C4-2B (cell line): ENCODE results near the gene MTG2.

ENCODE experiments used
- H3K27ac ChIP-seq: fragments of 450-650 bp; 2 replicates; pipeline ENCODE4 v1.5.1; 2017
- ZFX ChIP-seq: fragments of 450-650 bp; IDR thresholded peaks from 2 replicates; pipeline ENCODE4 v1.6.1; 2017
- TF ChIP-seq, protein P1 (sequence below): fragments of 450-650 bp; conservative IDR thresholded peaks from 2 replicates; pipeline ENCODE4 v1.5.1; 2017; ENCODE audit warnings: mild to moderate bottlenecking

Gene MTG2

DNA sequence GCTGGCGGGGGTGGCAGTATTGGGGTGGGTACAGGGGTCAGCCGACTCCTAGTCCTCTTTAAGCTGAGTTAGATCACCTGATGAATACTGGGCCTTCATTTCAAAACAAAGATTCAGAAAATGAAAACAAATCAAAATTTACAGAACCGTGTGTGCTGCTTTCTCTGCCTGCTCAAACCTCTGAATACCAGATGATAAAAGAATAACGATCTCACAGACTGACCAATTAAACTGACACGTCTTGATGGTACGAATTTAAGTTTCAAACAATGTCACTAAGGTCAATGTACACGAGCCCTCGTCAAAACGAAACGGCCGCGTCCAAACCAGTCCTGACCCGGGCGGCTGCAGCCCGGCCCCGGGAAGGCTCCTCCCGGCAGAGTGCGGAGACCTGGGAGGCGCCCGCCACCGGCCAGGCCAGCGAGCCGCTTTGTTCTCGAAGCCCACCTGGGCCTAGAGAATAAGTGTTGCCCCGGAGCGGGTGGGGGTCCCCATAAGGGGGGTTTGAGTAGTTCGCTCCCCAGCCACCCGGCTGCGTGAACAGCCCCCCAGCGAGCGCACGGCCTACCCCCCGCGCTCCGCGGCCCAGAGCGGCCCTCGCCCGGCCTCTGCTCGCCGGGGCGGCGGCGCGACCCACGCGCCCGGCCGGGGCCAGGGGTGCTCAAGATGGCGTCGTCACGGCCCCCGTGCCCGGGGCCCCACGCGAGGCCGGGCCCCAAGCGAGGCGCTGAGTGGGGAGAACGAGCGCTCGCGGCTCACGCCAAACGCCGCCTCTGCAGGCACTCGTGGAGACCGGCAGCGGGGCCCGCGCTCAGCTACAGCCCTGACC is 40.4 kb upstream of the MTG2 start:
- TF ChIP-seq, protein P1, sequence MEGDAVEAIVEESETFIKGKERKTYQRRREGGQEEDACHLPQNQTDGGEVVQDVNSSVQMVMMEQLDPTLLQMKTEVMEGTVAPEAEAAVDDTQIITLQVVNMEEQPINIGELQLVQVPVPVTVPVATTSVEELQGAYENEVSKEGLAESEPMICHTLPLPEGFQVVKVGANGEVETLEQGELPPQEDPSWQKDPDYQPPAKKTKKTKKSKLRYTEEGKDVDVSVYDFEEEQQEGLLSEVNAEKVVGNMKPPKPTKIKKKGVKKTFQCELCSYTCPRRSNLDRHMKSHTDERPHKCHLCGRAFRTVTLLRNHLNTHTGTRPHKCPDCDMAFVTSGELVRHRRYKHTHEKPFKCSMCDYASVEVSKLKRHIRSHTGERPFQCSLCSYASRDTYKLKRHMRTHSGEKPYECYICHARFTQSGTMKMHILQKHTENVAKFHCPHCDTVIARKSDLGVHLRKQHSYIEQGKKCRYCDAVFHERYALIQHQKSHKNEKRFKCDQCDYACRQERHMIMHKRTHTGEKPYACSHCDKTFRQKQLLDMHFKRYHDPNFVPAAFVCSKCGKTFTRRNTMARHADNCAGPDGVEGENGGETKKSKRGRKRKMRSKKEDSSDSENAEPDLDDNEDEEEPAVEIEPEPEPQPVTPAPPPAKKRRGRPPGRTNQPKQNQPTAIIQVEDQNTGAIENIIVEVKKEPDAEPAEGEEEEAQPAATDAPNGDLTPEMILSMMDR, result no peak
- TF ChIP-seq ZFX, result peak; percentile 98
- peak overlapping the region; percentile 97 for H3K27ac ChIP-seq

DNA sequence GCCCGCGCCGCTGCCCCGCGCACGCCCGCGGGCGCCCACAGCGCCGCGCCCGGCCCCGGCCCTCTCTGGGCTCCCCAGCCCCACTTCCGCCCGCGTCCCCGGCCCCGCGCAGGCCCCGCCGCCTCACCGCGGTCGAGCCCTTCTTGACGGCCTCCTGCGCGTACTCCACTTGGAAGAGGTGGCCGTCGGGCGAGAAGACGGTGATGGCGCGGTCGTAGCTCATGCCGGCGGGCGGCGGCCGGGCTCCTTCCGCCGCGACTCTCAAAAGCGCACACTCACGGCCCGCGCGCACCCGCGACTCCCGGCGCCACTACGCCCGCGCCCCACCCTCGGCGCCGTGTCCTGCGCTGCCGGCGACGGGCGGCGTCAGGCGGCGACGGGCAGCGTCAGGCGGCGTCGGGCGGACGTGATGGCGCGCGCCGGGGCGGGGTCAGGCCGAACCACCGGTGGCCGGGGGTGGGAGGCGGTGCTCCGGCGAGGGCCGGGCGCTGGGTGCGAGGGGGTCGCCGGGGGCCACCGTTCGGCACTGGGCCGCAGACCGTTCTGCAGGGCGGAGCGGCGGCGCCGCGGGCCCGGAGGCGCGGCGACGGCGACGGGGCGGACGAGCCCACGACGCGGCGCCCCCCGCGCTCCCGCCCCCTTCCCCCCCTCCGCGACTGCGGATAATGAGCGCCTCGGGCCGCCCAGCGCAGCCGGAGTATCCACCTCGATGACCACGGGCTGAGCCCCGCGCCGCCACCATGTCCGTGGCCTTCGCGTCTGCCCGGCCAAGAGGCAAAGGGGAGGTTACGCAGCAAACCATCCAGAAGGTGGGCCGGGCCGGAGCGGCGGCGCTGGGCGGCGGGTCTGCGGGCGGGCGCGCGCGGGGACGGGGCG is 39.5 kb upstream of the MTG2 start, which contains the start of the genes PSMA7 and SS18L1:
Gene PSMA7, minus strand, starts transcription at position 314 of the 876 bp plus-strand sequence. Its CDS starts 91 bp downstream, at position 223.
Gene SS18L1, plus strand, starts transcription at position 689 of the 876 bp plus-strand sequence. Its CDS starts 52 bp downstream, at position 741.
- peak; percentile 91 for TF ChIP-seq ZFX
- TF ChIP-seq, protein P1, result no peak

DNA sequence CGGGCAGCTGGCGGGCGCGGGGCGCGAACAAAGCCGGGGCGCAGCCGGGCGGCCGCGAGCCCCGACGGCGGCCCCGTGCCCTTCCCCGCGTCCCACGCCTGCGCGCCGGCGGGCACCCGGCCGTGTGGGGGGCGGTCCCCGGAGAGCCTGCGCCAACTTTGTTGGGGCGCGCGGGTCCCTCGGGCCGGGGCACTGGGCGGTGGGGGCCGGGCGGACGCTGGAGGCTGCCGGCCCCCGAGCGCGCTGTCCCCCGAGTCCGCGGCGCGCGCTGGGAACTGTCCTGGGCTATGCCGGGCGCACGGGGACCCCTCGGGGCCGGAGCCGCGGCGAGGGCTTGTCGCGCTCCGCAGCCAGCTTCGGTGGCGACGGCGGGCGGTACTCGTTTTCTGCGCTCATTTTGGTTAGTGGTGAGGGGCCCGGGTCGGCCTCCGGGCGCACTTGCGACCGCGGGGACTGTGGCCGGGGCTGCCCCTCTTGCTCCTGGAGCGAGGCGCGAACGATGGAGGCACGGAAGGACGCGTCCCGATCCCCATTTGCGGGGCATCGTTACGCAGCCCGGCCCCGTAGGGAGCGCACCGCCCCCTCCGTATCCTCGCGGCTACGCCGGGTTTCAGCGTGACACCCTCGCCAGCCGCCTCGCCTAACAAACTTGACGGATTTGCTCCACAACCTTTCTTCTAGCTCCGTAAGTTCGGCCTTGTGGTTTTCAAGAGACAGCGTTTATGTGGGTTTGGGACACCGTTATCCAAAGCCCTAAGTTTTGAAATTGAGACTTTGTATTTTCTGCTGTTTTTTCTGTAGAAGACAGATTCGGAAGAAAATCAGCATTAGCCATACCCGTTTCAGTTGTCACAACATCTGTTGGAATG is 38.6 kb upstream of the MTG2 start:
- peak overlapping the region; percentile 97 for H3K27ac ChIP-seq
- TF ChIP-seq, protein P1, result no peak
- 0 out of 2 replicates have a peak, but pooled peaks have one; percentile 7 for TF ChIP-seq ZFX

More for the DNA sequence above, 39.5 kb upstream of the MTG2 start, which contains the start of the genes PSMA7 and SS18L1:
- peak within 1 kb of the TSS; percentile 97 for H3K27ac ChIP-seq

DNA sequence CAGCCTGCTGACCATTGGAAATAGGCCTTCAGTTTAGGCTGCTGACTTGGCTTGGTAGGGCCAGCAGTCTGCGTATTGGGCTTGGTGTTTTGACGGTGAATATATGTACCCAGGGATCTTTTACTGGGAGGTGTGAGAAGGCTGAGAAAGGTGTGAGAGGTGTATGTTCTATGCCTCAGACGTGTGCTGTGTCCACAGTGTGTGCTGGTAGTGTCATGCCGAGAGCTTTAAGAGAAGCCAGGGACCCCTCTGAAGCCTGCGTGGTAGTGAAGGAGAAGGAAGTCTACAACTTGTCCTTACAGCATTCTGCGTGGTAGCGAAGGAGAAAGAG is 37.2 kb upstream of the MTG2 start:
- TF ChIP-seq ZFX, result no peak
- H3K27ac ChIP-seq, result no peak overlapping the region

DNA sequence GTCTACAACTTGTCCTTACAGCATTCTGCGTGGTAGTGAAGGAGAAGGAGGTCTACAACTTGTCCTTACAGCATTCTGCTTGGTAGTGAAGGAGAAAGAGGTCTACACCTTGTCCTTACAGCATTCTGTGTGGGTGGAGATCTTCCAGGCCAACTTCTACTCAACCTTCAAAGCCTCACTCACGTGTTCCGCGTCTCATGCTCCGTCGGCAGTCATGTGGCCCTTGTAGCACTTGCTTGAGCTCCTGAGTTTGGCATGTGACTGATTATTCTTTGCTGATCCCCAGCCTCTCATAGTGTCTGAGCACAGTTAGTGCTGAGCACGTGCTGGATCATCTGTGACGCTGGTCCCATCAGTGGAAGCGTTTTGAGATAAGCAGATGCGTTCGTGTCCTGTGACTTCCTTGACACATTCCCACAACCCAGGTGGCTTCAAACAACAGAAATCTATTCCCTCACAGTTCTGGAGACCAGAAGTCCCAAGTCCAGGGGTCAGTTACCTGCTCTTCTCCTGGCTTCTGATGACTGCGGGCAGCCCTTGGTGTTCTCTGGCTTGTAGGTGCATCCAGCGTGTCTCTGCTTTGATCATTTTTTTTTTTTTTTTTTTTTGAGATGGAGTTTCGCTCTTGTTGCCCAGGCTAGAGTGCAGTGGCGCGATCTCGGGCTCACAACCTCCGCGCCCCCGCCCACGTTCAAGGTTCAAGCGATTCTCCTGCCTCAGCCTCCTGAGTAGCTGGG is 36.6 kb upstream of the MTG2 start:
- no peak for TF ChIP-seq ZFX
- TF ChIP-seq, protein P1, result no peak
- H3K27ac ChIP-seq, result no peak overlapping the region

DNA sequence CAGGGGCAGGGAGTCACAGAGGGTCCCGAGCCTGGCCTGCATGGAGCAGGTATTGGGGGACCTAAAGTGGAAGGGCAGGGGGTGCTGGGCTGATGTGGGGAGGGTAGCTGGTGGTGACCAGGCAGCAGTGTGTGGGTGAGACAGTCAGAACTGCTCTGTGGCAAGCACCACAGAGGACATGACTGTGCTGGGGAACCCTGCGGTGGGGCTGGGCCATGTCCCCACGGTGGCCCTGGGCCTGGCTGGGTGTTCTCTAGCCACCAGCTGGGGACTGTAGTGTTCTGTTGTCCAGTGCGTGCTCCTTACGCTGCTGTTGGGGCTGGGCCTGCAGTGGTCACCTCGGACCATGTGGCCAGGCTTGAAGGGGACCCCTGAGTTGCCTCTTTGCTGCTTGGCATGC is 35.7 kb upstream of the MTG2 start:
- no peak overlapping the region for H3K27ac ChIP-seq
- TF ChIP-seq, protein P1, result no peak
- no peak for TF ChIP-seq ZFX
